Measurements from ENCODE around the gene ITPR1.

Gene ITPR1

DNA sequence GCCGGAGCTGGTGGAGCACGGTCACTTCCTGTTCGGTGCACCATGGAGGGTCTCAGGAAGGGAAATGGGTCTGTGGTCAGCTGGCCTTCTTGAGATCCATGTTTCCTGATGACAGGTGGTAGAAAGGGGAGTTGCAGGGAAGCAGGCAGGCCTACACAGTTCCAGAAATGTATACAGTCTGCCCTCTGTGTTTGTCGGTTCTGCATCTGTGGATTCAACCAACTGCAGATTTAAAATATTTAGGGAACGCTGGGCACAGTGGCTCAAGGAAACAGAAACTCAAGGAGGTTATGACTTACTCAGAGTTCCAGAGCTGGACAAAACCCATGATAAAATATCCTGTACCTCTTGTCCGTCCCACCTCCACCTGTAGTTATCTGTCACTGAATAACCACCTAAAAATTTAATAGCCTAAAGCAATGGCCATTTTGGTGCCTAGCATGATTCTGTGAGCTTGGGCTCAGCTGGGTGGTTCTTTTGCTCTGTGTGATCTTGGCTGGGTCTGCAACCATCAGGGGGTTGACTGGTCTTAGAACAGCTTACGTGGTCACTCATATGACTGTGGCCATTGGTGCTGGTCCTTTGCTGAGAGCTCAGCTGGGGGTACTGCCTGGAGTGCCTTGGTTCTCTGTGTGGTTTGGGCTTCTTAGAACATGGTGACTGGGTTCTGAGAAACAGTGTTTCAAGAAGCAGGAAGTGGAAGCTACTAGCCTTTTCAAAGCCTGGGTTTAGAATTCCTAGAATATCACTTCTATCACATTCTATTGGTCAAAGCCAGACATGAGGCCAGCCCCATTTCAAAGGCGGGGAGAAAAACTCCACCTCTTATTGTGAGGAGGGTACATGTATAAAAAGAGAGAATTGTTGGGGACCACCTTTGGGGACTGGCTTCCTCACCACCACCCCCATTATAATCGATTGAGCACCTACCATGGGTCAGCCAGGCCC, 246.4 kb downstream of the ITPR1 start:
- Histone ChIP-seq H3K9me3 (ENCODE audit: insufficient read depth, low read length) (peaks cover 9% of the 10 kb centered on the region; the same call in 1 of the 2 replicates), H3K4me3 (ENCODE audit: insufficient read length, low read depth) (no peak overlapping the region), H3K27me3 (ENCODE audit: insufficient read depth, insufficient read length) (no peaks in the 10 kb centered on the region), H3K36me3 (ENCODE audit: insufficient read depth, insufficient read length, low read length) (peaks cover 3% of the 10 kb centered on the region), H3K9ac (ENCODE audit: insufficient read length, low read depth) (no peak overlapping the region), H3K4me1 (ENCODE audit: insufficient read depth, insufficient read length) (peaks cover 3% of the 10 kb centered on the region)
- TF ChIP-seq YY1 (IDR thresholded peaks at IDR 0.05; ENCODE audit: insufficient read depth, insufficient read length) (no peak), SUZ12 (IDR thresholded peaks at IDR 0.05; ENCODE audit: extremely low read depth, insufficient read depth, insufficient read length) (no peak), ZNF274 (IDR thresholded peaks at IDR 0.05; ENCODE audit: low read depth, low read length) (no peak)
- DNase-seq (ENCODE audit: low read depth, low spot score) = no peak

DNA sequence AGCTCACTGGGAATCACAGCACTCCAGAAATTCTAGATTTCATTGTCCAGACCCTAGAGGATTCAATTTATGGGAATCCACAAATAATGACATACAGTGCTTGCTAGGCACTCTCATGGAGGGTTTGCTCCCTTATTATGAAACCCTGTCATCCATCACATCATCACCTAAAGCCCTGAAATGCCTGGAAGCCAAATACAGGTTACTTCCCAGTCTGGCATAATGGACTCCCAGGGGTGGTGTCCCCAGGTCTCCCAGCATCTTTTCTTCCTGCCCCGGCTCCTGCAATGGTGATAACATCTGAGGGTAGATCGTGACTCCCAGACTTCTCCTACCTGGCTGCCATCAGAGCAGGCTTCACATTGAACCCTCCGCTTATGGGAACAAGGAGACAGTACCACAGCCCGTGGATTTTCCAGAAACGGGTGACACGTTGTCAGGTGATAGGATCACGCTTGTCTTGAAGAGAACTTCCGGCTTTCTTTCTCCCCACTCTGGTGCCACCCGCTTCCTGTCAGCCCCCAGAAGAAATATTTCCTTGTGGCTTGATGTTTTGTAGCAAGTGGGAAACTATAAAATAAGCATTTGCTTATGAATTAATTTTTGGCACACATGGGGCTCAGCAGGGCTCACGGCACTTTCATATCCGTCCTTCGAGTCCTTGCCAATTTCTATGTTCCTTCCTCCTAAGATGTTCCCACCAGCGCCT, 247.4 kb downstream of the ITPR1 start:
- no peak for DNase-seq (ENCODE audit: low read depth, low spot score)
- no peak overlapping the region for H3K9ac ChIP-seq (ENCODE audit: insufficient read length, low read depth)
- H3K27me3 ChIP-seq (ENCODE audit: insufficient read depth, insufficient read length) = no peaks in the 10 kb centered on the region
- no peak overlapping the region for H3K4me3 ChIP-seq (ENCODE audit: insufficient read length, low read depth)
- TF ChIP-seq SUZ12 (IDR thresholded peaks at IDR 0.05; ENCODE audit: extremely low read depth, insufficient read depth, insufficient read length) (no peak), YY1 (IDR thresholded peaks at IDR 0.05; ENCODE audit: insufficient read depth, insufficient read length) (no peak), ZNF274 (IDR thresholded peaks at IDR 0.05; ENCODE audit: low read depth, low read length) (no peak)
- H3K4me1 ChIP-seq (ENCODE audit: insufficient read depth, insufficient read length) = peaks cover 3% of the 10 kb centered on the region
- H3K9me3 ChIP-seq (ENCODE audit: insufficient read depth, low read length) = peaks cover 9% of the 10 kb centered on the region; the same call in 1 of the 2 replicates
- H3K36me3 ChIP-seq (ENCODE audit: insufficient read depth, insufficient read length, low read length) = no peaks in the 10 kb centered on the region

GRCh38 chr3:4741106-4741403, 247.9 kb downstream of the ITPR1 start:
- Histone ChIP-seq H3K9me3 (ENCODE audit: insufficient read depth, low read length) (peaks cover 9% of the 10 kb centered on the region; the same call in 1 of the 2 replicates), H3K4me1 (ENCODE audit: insufficient read depth, insufficient read length) (peaks cover 3% of the 10 kb centered on the region), H3K4me3 (ENCODE audit: insufficient read length, low read depth) (no peak overlapping the region), H3K27me3 (ENCODE audit: insufficient read depth, insufficient read length) (no peaks in the 10 kb centered on the region), H3K36me3 (ENCODE audit: insufficient read depth, insufficient read length, low read length) (no peaks in the 10 kb centered on the region), H3K9ac (ENCODE audit: insufficient read length, low read depth) (no peak overlapping the region)
- DNase-seq (ENCODE audit: low read depth, low spot score) = no peak
- TF ChIP-seq ZNF274 (IDR thresholded peaks at IDR 0.05; ENCODE audit: low read depth, low read length) (no peak), SUZ12 (IDR thresholded peaks at IDR 0.05; ENCODE audit: extremely low read depth, insufficient read depth, insufficient read length) (no peak), YY1 (IDR thresholded peaks at IDR 0.05; ENCODE audit: insufficient read depth, insufficient read length) (no peak)

DNA sequence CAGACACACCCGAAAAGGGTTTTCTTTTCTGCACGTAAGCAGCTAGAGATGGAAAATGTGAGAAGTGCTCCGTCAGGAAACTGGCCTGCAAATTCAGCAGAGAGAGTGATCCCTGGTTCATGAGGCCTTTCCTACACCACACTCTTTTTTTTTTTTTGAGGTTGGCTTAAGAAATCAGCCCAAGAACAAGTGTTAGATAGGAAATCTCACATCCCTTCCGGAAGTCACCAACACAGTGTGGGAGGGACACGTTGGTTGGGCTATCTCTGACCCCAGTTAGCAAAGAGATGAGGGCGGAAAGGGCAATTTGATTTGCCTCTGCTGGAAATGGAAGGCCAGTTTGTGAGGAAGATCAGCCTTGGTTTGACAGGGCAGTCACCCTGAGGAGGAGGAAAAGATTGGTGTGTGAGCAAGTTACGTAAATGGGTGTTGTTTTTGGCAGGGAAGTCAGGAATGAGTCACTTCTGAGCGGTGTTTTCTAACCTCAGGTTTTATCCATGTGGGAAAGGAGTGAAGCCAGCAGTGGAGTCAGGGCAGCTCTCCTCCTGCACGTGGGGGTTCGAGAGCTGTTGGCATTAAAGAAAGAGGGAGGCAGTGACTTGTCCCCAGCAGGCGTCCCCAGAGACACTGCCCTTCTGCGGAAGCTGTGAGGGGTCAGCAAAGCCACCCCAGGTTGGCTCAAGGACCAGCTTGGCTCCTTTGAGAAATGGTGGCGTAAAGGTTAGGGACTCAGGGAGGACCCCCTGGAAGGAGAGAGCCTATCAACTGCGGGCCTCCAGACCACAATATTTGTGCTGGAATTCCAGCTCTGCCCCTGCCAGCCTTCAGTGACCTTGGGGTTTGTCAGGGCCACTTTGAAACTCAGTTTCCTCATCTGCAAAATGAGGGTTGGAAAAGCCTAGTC, 248.5 kb downstream of the ITPR1 start:
- Histone ChIP-seq H3K36me3 (ENCODE audit: insufficient read depth, insufficient read length, low read length) (no peaks in the 10 kb centered on the region), H3K9me3 (ENCODE audit: insufficient read depth, low read length) (peaks cover 9% of the 10 kb centered on the region; the same call in 1 of the 2 replicates), H3K4me3 (ENCODE audit: insufficient read length, low read depth) (no peak overlapping the region), H3K4me1 (ENCODE audit: insufficient read depth, insufficient read length) (peaks cover 3% of the 10 kb centered on the region), H3K9ac (ENCODE audit: insufficient read length, low read depth) (no peak overlapping the region), H3K27me3 (ENCODE audit: insufficient read depth, insufficient read length) (no peaks in the 10 kb centered on the region)
- DNase-seq (ENCODE audit: low read depth, low spot score) = no peak
- no peak for TF ChIP-seq ZNF274 (IDR thresholded peaks at IDR 0.05; ENCODE audit: low read depth, low read length)
- no peak for TF ChIP-seq SUZ12 (IDR thresholded peaks at IDR 0.05; ENCODE audit: extremely low read depth, insufficient read depth, insufficient read length)
- no peak for TF ChIP-seq YY1 (IDR thresholded peaks at IDR 0.05; ENCODE audit: insufficient read depth, insufficient read length)

- peaks cover 3% of the 10 kb centered on the region for H3K4me1 ChIP-seq (ENCODE audit: insufficient read depth, insufficient read length)
- no peaks in the 10 kb centered on the region for H3K27me3 ChIP-seq (ENCODE audit: insufficient read depth, insufficient read length)
- TF ChIP-seq SUZ12 (IDR thresholded peaks at IDR 0.05; ENCODE audit: extremely low read depth, insufficient read depth, insufficient read length) = no peak
- no peak for TF ChIP-seq ZNF274 (IDR thresholded peaks at IDR 0.05; ENCODE audit: low read depth, low read length)
- TF ChIP-seq YY1 (IDR thresholded peaks at IDR 0.05; ENCODE audit: insufficient read depth, insufficient read length) = no peak
- no peak overlapping the region for H3K4me3 ChIP-seq (ENCODE audit: insufficient read length, low read depth)
- no peaks in the 10 kb centered on the region for H3K36me3 ChIP-seq (ENCODE audit: insufficient read depth, insufficient read length, low read length)
- DNase-seq (ENCODE audit: low read depth, low spot score) = no peak
- peaks cover 9% of the 10 kb centered on the region; the same call in 1 of the 2 replicates for H3K9me3 ChIP-seq (ENCODE audit: insufficient read depth, low read length)
- H3K9ac ChIP-seq (ENCODE audit: insufficient read length, low read depth) = no peak overlapping the region
These were observed 249.2 kb downstream of the ITPR1 start for GRCh38 chr3:4742359-4742758.

DNA sequence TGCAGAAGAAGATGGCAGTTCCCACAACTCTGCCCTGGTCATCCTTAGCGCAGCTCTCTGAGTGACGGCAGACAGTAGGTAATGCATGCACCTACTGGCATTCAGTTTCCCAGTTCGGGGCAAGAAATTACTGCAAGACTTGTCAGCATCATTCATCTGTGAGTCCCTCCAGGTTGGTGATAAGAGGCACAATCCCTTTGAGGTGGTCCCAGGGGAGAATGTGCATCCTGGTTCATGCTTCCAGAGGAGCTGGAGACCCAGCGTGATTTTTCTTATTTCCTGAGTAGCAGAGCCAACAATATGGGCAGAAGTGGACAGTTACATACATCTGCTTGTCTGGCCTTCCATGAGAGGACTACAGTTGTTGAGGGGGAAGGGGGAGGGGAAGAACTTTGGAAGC, 250.2 kb downstream of the ITPR1 start:
- DNase-seq (ENCODE audit: low read depth, low spot score) = no peak
- no peak for TF ChIP-seq SUZ12 (IDR thresholded peaks at IDR 0.05; ENCODE audit: extremely low read depth, insufficient read depth, insufficient read length)
- no peak for TF ChIP-seq YY1 (IDR thresholded peaks at IDR 0.05; ENCODE audit: insufficient read depth, insufficient read length)
- no peak for TF ChIP-seq ZNF274 (IDR thresholded peaks at IDR 0.05; ENCODE audit: low read depth, low read length)
- H3K9me3 ChIP-seq (ENCODE audit: insufficient read depth, low read length) = peaks cover 9% of the 10 kb centered on the region; the same call in 1 of the 2 replicates
- H3K4me3 ChIP-seq (ENCODE audit: insufficient read length, low read depth) = no peak overlapping the region
- no peaks in the 10 kb centered on the region for H3K36me3 ChIP-seq (ENCODE audit: insufficient read depth, insufficient read length, low read length)
- no peak overlapping the region for H3K9ac ChIP-seq (ENCODE audit: insufficient read length, low read depth)
- H3K27me3 ChIP-seq (ENCODE audit: insufficient read depth, insufficient read length) = no peaks in the 10 kb centered on the region
- peaks cover 3% of the 10 kb centered on the region for H3K4me1 ChIP-seq (ENCODE audit: insufficient read depth, insufficient read length)
